Endodermal cell (in vitro differentiated cells): Measurements from ENCODE around the gene CCDC33. TPM values are rescaled to one million over a fixed set of nuclear protein-coding genes. Genes with fewer than 3 reads are reported as not detected.

Experiments
- DNase-seq: peaks from one replicate; pipeline ENCODE4 v3.0.0-alpha.2; 2017
- H3K27ac ChIP-seq: 2 replicates; pipeline ENCODE4 v1.5.1; 2013; ENCODE audit warnings: mild to moderate bottlenecking, low read depth, low read length, moderate library complexity
- H3K27me3 ChIP-seq: 2 replicates; pipeline ENCODE4 v1.6.1; 2013; ENCODE audit warnings: mild to moderate bottlenecking, low read length, moderate library complexity; ENCODE audit not compliant: insufficient read depth, control insufficient read depth, poor library complexity, severe bottlenecking
- H3K36me3 ChIP-seq: 2 replicates; pipeline ENCODE4 v1.7.0; 2013; ENCODE audit warnings: mild to moderate bottlenecking, low read length, moderate library complexity; ENCODE audit not compliant: control insufficient read depth, insufficient read depth
- H3K4me1 ChIP-seq: one replicate; pipeline ENCODE4 v1.7.0; 2013; ENCODE audit warnings: low read length; ENCODE audit not compliant: control insufficient read depth, insufficient read depth
- H3K4me3 ChIP-seq: 2 replicates; pipeline ENCODE4 v1.5.1; 2013; ENCODE audit warnings: mild to moderate bottlenecking, low read length, moderate library complexity
- H3K9ac ChIP-seq: 2 replicates; pipeline ENCODE4 v1.6.1; 2013; ENCODE audit warnings: mild to moderate bottlenecking, low read length, moderate library complexity; ENCODE audit not compliant: poor library complexity, severe bottlenecking; ENCODE audit errors: extremely low read depth
- H3K9me3 ChIP-seq: 2 replicates; pipeline ENCODE4 v1.6.1; 2013; ENCODE audit warnings: mild to moderate bottlenecking, low read length, moderate library complexity; ENCODE audit not compliant: control insufficient read depth
- H3K27ac Mint-ChIP-seq: 2 replicates; pipeline ENCODE4 v1.8.0; 2020; ENCODE audit warnings: mixed read lengths
- H3K27me3 Mint-ChIP-seq: 2 replicates; pipeline ENCODE4 v1.8.0; 2021; ENCODE audit warnings: mild to moderate bottlenecking, mixed read lengths; ENCODE audit not compliant: insufficient read depth
- H3K36me3 Mint-ChIP-seq: 2 replicates; pipeline ENCODE4 v1.8.0; 2020; ENCODE audit warnings: low read depth, mixed read lengths
- H3K4me1 Mint-ChIP-seq: 2 replicates; pipeline ENCODE4 v1.8.0; 2020; ENCODE audit warnings: mixed read lengths
- H3K4me3 Mint-ChIP-seq: 2 replicates; pipeline ENCODE4 v1.8.0; 2020; ENCODE audit warnings: mild to moderate bottlenecking, moderate library complexity, mixed read lengths
- H3K9me3 Mint-ChIP-seq: 2 replicates; pipeline ENCODE4 v1.8.0; 2020; ENCODE audit warnings: mild to moderate bottlenecking, mixed read lengths
- whole genome bisulfite sequencing, 2 experiments: methylation state at CpG; one replicate each; pipeline versions ENCODE4 v1.1.5 to v1.1.7; 2013; ENCODE audit warnings: missing lambda C conversion rate in 2 of 2, mixed read lengths in 1 of 2; ENCODE audit not compliant: insufficient coverage in 1 of 2, insufficient read length in 1 of 2; 5-methylcytosine and 5-hydroxymethylcytosine counted together
- total RNA-seq, 2 donors: library from RNA; stranded (reverse); fragmentation: NEBNext Ultra II Directional in 1 of 2; extraction: Animal tissue kit (Norgen Biotek cat#: 25700) in 1 of 2; gene quantifications; 2 replicates in 1 of 2; 3 replicates in 1 of 2; pipeline ENCODE4 v1.2.1, GENCODE V29; 2021
- TF ChIP-seq, protein P1 (sequence below): fragments of 200-600 bp; sonication (generic); conservative IDR thresholded peaks from 2 replicates; pipeline ENCODE4 v1.5.0; 2021; ENCODE audit warnings: antibody characterized with exemption, mild to moderate bottlenecking

The CCDC33 gene
- total RNA-seq, 2 donors from 2014 or later: 2.8 to 3.5 TPM

GRCh38 chr15:74208496-74208895, 27.6 kb upstream of the CCDC33 start:
- H3K4me1 ChIP-seq: peaks cover 2% of the 10 kb centered on the region
- Mint-ChIP-seq H3K27me3 (peaks cover 17% of the 10 kb centered on the region), H3K9me3 (no peaks in the 10 kb centered on the region), H3K36me3 (no peaks in the 10 kb centered on the region), H3K4me1 (peaks cover 34% of the 10 kb centered on the region), H3K27ac (peak overlapping the region; percentile 18), H3K4me3 (peak overlapping the region; percentile 25)
- no peaks in the 10 kb centered on the region for H3K9me3 ChIP-seq
- H3K27ac ChIP-seq: peak overlapping the region; percentile 24
- H3K9ac ChIP-seq: no peak overlapping the region
- H3K4me3 ChIP-seq: no peak overlapping the region
- WGBS, 2 experiments: 49 to 69% methylated on average over 3 to 6 of the region's 6 CpGs
- DNase-seq: no peak
- H3K36me3 ChIP-seq: no peaks in the 10 kb centered on the region
- H3K27me3 ChIP-seq: no peaks in the 10 kb centered on the region
- TF ChIP-seq, protein P1, sequence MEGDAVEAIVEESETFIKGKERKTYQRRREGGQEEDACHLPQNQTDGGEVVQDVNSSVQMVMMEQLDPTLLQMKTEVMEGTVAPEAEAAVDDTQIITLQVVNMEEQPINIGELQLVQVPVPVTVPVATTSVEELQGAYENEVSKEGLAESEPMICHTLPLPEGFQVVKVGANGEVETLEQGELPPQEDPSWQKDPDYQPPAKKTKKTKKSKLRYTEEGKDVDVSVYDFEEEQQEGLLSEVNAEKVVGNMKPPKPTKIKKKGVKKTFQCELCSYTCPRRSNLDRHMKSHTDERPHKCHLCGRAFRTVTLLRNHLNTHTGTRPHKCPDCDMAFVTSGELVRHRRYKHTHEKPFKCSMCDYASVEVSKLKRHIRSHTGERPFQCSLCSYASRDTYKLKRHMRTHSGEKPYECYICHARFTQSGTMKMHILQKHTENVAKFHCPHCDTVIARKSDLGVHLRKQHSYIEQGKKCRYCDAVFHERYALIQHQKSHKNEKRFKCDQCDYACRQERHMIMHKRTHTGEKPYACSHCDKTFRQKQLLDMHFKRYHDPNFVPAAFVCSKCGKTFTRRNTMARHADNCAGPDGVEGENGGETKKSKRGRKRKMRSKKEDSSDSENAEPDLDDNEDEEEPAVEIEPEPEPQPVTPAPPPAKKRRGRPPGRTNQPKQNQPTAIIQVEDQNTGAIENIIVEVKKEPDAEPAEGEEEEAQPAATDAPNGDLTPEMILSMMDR: no peak

- peak overlapping the region; percentile 79 for H3K27ac Mint-ChIP-seq
- no peaks in the 10 kb centered on the region for H3K9me3 ChIP-seq
- no peaks in the 10 kb centered on the region for H3K27me3 ChIP-seq
- H3K36me3 ChIP-seq: no peaks in the 10 kb centered on the region
- no peak overlapping the region for H3K9ac ChIP-seq
- H3K4me3 ChIP-seq: no peak overlapping the region
- H3K36me3 Mint-ChIP-seq: no peaks in the 10 kb centered on the region
- peaks cover 32% of the 10 kb centered on the region for H3K4me1 Mint-ChIP-seq
- 26 to 34% methylated on average over 5 to 11 of the region's 11 CpGs for WGBS, 2 experiments
- H3K9me3 Mint-ChIP-seq: no peaks in the 10 kb centered on the region
- H3K4me1 ChIP-seq: no peaks in the 10 kb centered on the region
- H3K27ac ChIP-seq: peak overlapping the region; percentile 51
- peak overlapping the region; percentile 25 for H3K4me3 Mint-ChIP-seq
- TF ChIP-seq, protein P1: no peak
- H3K27me3 Mint-ChIP-seq: peaks cover 13% of the 10 kb centered on the region
- DNase-seq: peak; percentile 87
These were observed 27.1 kb upstream of the CCDC33 start for GRCh38 chr15:74208901-74209559.

- H3K27me3 Mint-ChIP-seq: peaks cover 12% of the 10 kb centered on the region
- Histone ChIP-seq H3K4me3 (no peak overlapping the region), H3K36me3 (no peaks in the 10 kb centered on the region), H3K27me3 (no peaks in the 10 kb centered on the region), H3K4me1 (no peaks in the 10 kb centered on the region), H3K9ac (no peak overlapping the region), H3K27ac (peak overlapping the region; percentile 51), H3K9me3 (no peaks in the 10 kb centered on the region)
- H3K4me1 Mint-ChIP-seq: peaks cover 30% of the 10 kb centered on the region
- DNase-seq: no peak
- no peak overlapping the region for H3K4me3 Mint-ChIP-seq
- no peaks in the 10 kb centered on the region for H3K9me3 Mint-ChIP-seq
- H3K36me3 Mint-ChIP-seq: no peaks in the 10 kb centered on the region
- TF ChIP-seq, protein P1: peak; percentile 13
- 65 to 91% methylated on average over 2 to 5 of the region's 5 CpGs for WGBS, 2 experiments
- H3K27ac Mint-ChIP-seq: peak overlapping the region; percentile 79
These were observed 26.6 kb upstream of the CCDC33 start for GRCh38 chr15:74209560-74209958.
